Testis (tissue), 2 donors: ENCODE measurements around the gene CXCR3.

Experiments used
- POLR2A ChIP-seq: fragments of 450-650 bp; IDR thresholded peaks from one replicate; pipeline ENCODE4 v1.6.1; 2017; ENCODE audit warnings: antibody characterized with exemption, mild to moderate bottlenecking, moderate library complexity
- TF ChIP-seq, protein P1 (sequence below), 3 experiments: fragments of 450-650 bp in 2 of 3; fragments of 200-600 bp in 1 of 3; sonication (generic) in 1 of 3; IDR thresholded peaks; one replicate each; pipeline ENCODE4 v1.5.1; 2016 to 2019; ENCODE audit warnings: antibody characterized with exemption in 3 of 3, mild to moderate bottlenecking in 2 of 3, moderate library complexity in 1 of 3

GRCh38 chrX:71609095-71609750, 9.1 kb downstream of the CXCR3 start:
- no peak for TF ChIP-seq POLR2A
- TF ChIP-seq, protein P1, sequence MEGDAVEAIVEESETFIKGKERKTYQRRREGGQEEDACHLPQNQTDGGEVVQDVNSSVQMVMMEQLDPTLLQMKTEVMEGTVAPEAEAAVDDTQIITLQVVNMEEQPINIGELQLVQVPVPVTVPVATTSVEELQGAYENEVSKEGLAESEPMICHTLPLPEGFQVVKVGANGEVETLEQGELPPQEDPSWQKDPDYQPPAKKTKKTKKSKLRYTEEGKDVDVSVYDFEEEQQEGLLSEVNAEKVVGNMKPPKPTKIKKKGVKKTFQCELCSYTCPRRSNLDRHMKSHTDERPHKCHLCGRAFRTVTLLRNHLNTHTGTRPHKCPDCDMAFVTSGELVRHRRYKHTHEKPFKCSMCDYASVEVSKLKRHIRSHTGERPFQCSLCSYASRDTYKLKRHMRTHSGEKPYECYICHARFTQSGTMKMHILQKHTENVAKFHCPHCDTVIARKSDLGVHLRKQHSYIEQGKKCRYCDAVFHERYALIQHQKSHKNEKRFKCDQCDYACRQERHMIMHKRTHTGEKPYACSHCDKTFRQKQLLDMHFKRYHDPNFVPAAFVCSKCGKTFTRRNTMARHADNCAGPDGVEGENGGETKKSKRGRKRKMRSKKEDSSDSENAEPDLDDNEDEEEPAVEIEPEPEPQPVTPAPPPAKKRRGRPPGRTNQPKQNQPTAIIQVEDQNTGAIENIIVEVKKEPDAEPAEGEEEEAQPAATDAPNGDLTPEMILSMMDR (IDR thresholded peaks at IDR 0.05) = no peak
